Neural cell (in vitro differentiated cells): Measurements from ENCODE around the gene CHORDC1.

Experiments
- EP300 ChIP-seq: fragments of 450-650 bp; conservative IDR thresholded peaks from 2 replicates; pipeline ENCODE4 v1.6.1; 2014; ENCODE audit warnings: antibody characterized with exemption, mild to moderate bottlenecking, moderate library complexity; ENCODE audit not compliant: poor library complexity, severe bottlenecking
- POLR2AphosphoS5 ChIP-seq: IDR thresholded peaks from 2 replicates; pipeline ENCODE4 v1.6.1; 2012
- RAD21 ChIP-seq: fragments of 450-650 bp; conservative IDR thresholded peaks from 2 replicates; pipeline ENCODE4 v1.6.1; 2014; ENCODE audit warnings: antibody characterized with exemption, mild to moderate bottlenecking, moderate library complexity
- SMC3 ChIP-seq: fragments of 450-650 bp; conservative IDR thresholded peaks from 2 replicates; pipeline ENCODE4 v1.6.1; 2014; ENCODE audit warnings: antibody characterized with exemption, mild to moderate bottlenecking, moderate library complexity; ENCODE audit not compliant: poor library complexity
- TF ChIP-seq, protein P1 (sequence below): fragments of 450-650 bp; IDR thresholded peaks from 2 replicates; pipeline ENCODE4 v1.5.1; 2014; ENCODE audit warnings: antibody characterized with exemption, mild to moderate bottlenecking, moderate library complexity; ENCODE audit not compliant: poor library complexity, severe bottlenecking

DNA sequence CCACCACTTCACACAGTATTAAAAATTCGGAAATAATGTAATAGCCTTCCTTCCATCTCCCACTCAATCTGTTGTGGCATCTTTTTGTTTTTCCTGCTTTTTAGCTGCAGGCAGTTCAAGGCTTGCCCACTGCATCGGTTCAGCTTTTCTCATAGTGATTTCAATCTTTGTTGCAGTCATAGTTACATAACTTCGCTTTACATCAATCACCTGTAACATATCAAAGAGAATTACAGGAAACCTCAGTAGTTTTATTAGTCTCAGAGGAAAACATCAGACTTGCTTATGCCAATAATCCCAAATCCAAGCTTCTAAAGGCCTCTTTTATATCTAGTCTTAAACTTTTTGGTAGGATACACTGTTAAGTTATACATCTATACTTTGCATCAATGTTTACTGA, 20.5 kb downstream of the CHORDC1 start:
- TF ChIP-seq, protein P1, sequence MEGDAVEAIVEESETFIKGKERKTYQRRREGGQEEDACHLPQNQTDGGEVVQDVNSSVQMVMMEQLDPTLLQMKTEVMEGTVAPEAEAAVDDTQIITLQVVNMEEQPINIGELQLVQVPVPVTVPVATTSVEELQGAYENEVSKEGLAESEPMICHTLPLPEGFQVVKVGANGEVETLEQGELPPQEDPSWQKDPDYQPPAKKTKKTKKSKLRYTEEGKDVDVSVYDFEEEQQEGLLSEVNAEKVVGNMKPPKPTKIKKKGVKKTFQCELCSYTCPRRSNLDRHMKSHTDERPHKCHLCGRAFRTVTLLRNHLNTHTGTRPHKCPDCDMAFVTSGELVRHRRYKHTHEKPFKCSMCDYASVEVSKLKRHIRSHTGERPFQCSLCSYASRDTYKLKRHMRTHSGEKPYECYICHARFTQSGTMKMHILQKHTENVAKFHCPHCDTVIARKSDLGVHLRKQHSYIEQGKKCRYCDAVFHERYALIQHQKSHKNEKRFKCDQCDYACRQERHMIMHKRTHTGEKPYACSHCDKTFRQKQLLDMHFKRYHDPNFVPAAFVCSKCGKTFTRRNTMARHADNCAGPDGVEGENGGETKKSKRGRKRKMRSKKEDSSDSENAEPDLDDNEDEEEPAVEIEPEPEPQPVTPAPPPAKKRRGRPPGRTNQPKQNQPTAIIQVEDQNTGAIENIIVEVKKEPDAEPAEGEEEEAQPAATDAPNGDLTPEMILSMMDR: no peak
- no peak for TF ChIP-seq EP300
- no peak for TF ChIP-seq POLR2AphosphoS5
- TF ChIP-seq RAD21: no peak
- no peak for TF ChIP-seq SMC3
